ENCODE data around the gene LNPEP.
"Not testable (repeated sequence)": the region's sequence is repeated elsewhere in the genome, so short reads cannot be mapped to it uniquely, and the experiment has no call there.

The LNPEP gene

GRCh38 chr5:96930058-96930457 is 5.8 kb upstream of the LNPEP start:
- no peak for DNase-seq (ENCODE audit: low read depth in 2 of 2)

- no peak for DNase-seq (ENCODE audit: low read depth in 2 of 2)
Observed at GRCh38 chr5:96930589-96930988, 5.3 kb upstream of the LNPEP start.

GRCh38 chr5:96931037-96931436 is 4.8 kb upstream of the LNPEP start:
- DNase-seq (ENCODE audit: low read depth in 2 of 2), result not testable (repeated sequence)

GRCh38 chr5:96931605-96932004 is 4.3 kb upstream of the LNPEP start:
- no peak for DNase-seq (ENCODE audit: low read depth in 2 of 2)

- DNase-seq (ENCODE audit: low read depth in 2 of 2), result no peak
Observed at GRCh38 chr5:96932026-96932425, 3.9 kb upstream of the LNPEP start.

- no peak for DNase-seq (ENCODE audit: low read depth in 2 of 2)
Observed at GRCh38 chr5:96933764-96934707, 1.8 kb upstream of the LNPEP start.

GRCh38 chr5:96934708-96935558 is 947 bp upstream of the LNPEP start:
- peak; percentile 84 to 86 for DNase-seq (ENCODE audit: low read depth in 2 of 2)

- DNase-seq (ENCODE audit: low read depth in 2 of 2), result peak; percentile 6 to 27
Observed at GRCh38 chr5:96936431-96937320, 796 bp downstream of the LNPEP start.

- no peak for DNase-seq (ENCODE audit: low read depth in 2 of 2)
Observed at GRCh38 chr5:96940586-96940985, 4.7 kb downstream of the LNPEP start.

- no peak for DNase-seq (ENCODE audit: low read depth in 2 of 2)
Observed at GRCh38 chr5:96941140-96941539, 5.3 kb downstream of the LNPEP start.

- DNase-seq (ENCODE audit: low read depth in 2 of 2), result no peak
Observed at GRCh38 chr5:96942078-96942477, 6.2 kb downstream of the LNPEP start.

- no peak for DNase-seq (ENCODE audit: low read depth in 2 of 2)
Observed at GRCh38 chr5:96942911-96943310, 7.0 kb downstream of the LNPEP start.

GRCh38 chr5:96943799-96944198 is 7.9 kb downstream of the LNPEP start:
- no peak for DNase-seq (ENCODE audit: low read depth in 2 of 2)

GRCh38 chr5:96945144-96945897 is 9.4 kb downstream of the LNPEP start:
- no peak for DNase-seq (ENCODE audit: low read depth in 2 of 2)

GRCh38 chr5:96946381-96946780 is 10.5 kb downstream of the LNPEP start:
- DNase-seq (ENCODE audit: low read depth in 2 of 2), result no peak

- no peak for DNase-seq (ENCODE audit: low read depth in 2 of 2)
Observed at GRCh38 chr5:96952118-96952750, 16.4 kb downstream of the LNPEP start.

GRCh38 chr5:96952974-96953730 is 17.3 kb downstream of the LNPEP start:
- DNase-seq (ENCODE audit: low read depth in 2 of 2), result no peak

- DNase-seq (ENCODE audit: low read depth in 2 of 2), result no peak
Observed at GRCh38 chr5:96957254-96958049, 21.6 kb downstream of the LNPEP start.

GRCh38 chr5:96958977-96959376 is 23.1 kb downstream of the LNPEP start:
- no peak for DNase-seq (ENCODE audit: low read depth in 2 of 2)
